Measurements from ENCODE around the gene ACTR3C. TPM values are rescaled to one million over a fixed set of nuclear protein-coding genes. Genes with fewer than 3 reads are reported as not detected.

Gene ACTR3C
- polyA plus RNA-seq, 3 donors = 0.55 to 1.9 (median 1.7) TPM

GRCh38 chr7:150314639-150315239 lies 8.6 kb downstream of the ACTR3C start:
- TF ChIP-seq CTCF (IDR thresholded peaks at IDR 0.05) = no peak
- H3K4me2 ChIP-seq (replicated peaks; ENCODE audit: extremely low read depth, low read length, poor library complexity, severe bottlenecking) = no peak overlapping the region
- H3K4me3 ChIP-seq (replicated peaks in 1 of 3; ENCODE audit: low read depth in 2 of 3, low read length in 3 of 3) = no peak overlapping the region
- no peak for DNase-seq
- Mint-ChIP-seq H3K4me1 (peaks cover 9% of the 10 kb centered on the region), H3K36me3 (no peaks in the 10 kb centered on the region), H3K9me3 (no peaks in the 10 kb centered on the region), H3K27me3 (ENCODE audit: low read depth in 3 of 3) (no peaks in the 10 kb centered on the region), H3K27ac (peak overlapping the region in 1 of 7 donors; percentile 72), H3K4me3 (no peak overlapping the region)
- intact Hi-C loops (cut with micrococcal nuclease) = no loop called here
- H3K4me1 ChIP-seq (ENCODE audit: control insufficient read depth in 1 of 2, insufficient read depth in 2 of 2, low read length in 2 of 2) = peaks cover 0 to 3% of the 10 kb centered on the region in 2 donors
- H3K27me3 ChIP-seq (ENCODE audit: control insufficient read depth in 2 of 2, insufficient read depth in 2 of 2, low read length in 2 of 2) = no peaks in the 10 kb centered on the region
- H3K79me2 ChIP-seq (ENCODE audit: insufficient read depth, low read length) = no peaks in the 10 kb centered on the region
- H3K27ac ChIP-seq (ENCODE audit: low read depth in 1 of 2, low read length in 2 of 2) = no peak overlapping the region
- no peaks in the 10 kb centered on the region for H4K20me1 ChIP-seq (ENCODE audit: insufficient read depth, low read length)
- H3K36me3 ChIP-seq (replicated peaks in 1 of 2; ENCODE audit: control insufficient read depth in 1 of 2, insufficient read depth in 2 of 2, low read length in 2 of 2) = no peaks in the 10 kb centered on the region
- no peak overlapping the region for H3K9ac ChIP-seq (ENCODE audit: insufficient read depth, low read length, poor library complexity, severe bottlenecking)
- no peak overlapping the region for H2AFZ ChIP-seq (ENCODE audit: insufficient read depth, low read depth, low read length, poor library complexity, severe bottlenecking)
- H3K9me3 ChIP-seq (replicated peaks in 1 of 2; ENCODE audit: control insufficient read depth in 1 of 2, insufficient read depth in 1 of 2, low read length in 2 of 2) = no peaks in the 10 kb centered on the region
- WGBS (ENCODE audit: insufficient coverage) = 100% methylated on average over 2 of the region's 5 CpGs

GRCh38 chr7:150313870-150314269 lies 9.5 kb downstream of the ACTR3C start:
- H3K4me2 ChIP-seq (replicated peaks; ENCODE audit: extremely low read depth, low read length, poor library complexity, severe bottlenecking) = no peak overlapping the region
- H2AFZ ChIP-seq (ENCODE audit: insufficient read depth, low read depth, low read length, poor library complexity, severe bottlenecking) = no peak overlapping the region
- H3K79me2 ChIP-seq (ENCODE audit: insufficient read depth, low read length) = no peaks in the 10 kb centered on the region
- H3K27me3 ChIP-seq (ENCODE audit: control insufficient read depth in 2 of 2, insufficient read depth in 2 of 2, low read length in 2 of 2) = no peaks in the 10 kb centered on the region
- no peak overlapping the region for H3K27ac ChIP-seq (ENCODE audit: low read depth in 1 of 2, low read length in 2 of 2)
- no peaks in the 10 kb centered on the region for H4K20me1 ChIP-seq (ENCODE audit: insufficient read depth, low read length)
- H3K36me3 Mint-ChIP-seq = no peaks in the 10 kb centered on the region
- 97% methylated on average over 6 of the region's 6 CpGs for WGBS (ENCODE audit: insufficient coverage)
- no peak overlapping the region for H3K27ac Mint-ChIP-seq
- H3K4me3 ChIP-seq (replicated peaks in 1 of 3; ENCODE audit: low read depth in 2 of 3, low read length in 3 of 3) = no peak overlapping the region
- H3K4me1 ChIP-seq (ENCODE audit: control insufficient read depth in 1 of 2, insufficient read depth in 2 of 2, low read length in 2 of 2) = peaks cover 0 to 3% of the 10 kb centered on the region in 2 donors
- H3K27me3 Mint-ChIP-seq (ENCODE audit: low read depth in 3 of 3) = no peaks in the 10 kb centered on the region
- intact Hi-C loops (cut with micrococcal nuclease) = no loop called here
- no peak overlapping the region for H3K4me3 Mint-ChIP-seq
- H3K9me3 ChIP-seq (replicated peaks in 1 of 2; ENCODE audit: control insufficient read depth in 1 of 2, insufficient read depth in 1 of 2, low read length in 2 of 2) = no peaks in the 10 kb centered on the region
- no peaks in the 10 kb centered on the region for H3K36me3 ChIP-seq (replicated peaks in 1 of 2; ENCODE audit: control insufficient read depth in 1 of 2, insufficient read depth in 2 of 2, low read length in 2 of 2)
- no peak for TF ChIP-seq CTCF (IDR thresholded peaks at IDR 0.05)
- H3K9me3 Mint-ChIP-seq = no peaks in the 10 kb centered on the region
- no peak overlapping the region for H3K9ac ChIP-seq (ENCODE audit: insufficient read depth, low read length, poor library complexity, severe bottlenecking)
- H3K4me1 Mint-ChIP-seq = peaks cover 9% of the 10 kb centered on the region
- no peak for DNase-seq

Data from CD14-positive monocyte (primary cell).